ENCODE results near the gene SCAMP5.

DNA sequence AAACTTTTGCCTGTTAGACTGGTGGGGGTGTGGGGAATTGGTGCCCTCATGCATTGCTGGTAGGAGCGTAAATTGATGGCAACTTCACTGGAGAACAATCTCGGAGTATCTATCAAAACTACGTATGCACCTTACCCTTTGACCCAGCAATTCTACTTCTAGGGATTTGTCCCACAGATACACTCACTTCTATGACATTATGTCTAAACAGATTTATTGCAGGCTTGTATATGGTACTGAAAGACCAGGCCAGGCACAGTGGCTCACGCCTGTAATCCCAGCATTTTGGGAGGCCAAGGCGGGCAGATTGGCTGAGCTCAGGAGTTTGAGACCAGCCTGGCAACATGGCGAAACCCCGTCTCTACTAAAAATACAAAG lies 58.4 kb downstream of the SCAMP5 start:
- TF ChIP-seq POLR2A (IDR thresholded peaks at IDR 0.05; ENCODE audit: low read depth) (no peak), EP300 (IDR thresholded peaks at IDR 0.05) (no peak), POLR2AphosphoS5 (IDR thresholded peaks at IDR 0.05) (no peak)
- TF ChIP-seq, protein P1, sequence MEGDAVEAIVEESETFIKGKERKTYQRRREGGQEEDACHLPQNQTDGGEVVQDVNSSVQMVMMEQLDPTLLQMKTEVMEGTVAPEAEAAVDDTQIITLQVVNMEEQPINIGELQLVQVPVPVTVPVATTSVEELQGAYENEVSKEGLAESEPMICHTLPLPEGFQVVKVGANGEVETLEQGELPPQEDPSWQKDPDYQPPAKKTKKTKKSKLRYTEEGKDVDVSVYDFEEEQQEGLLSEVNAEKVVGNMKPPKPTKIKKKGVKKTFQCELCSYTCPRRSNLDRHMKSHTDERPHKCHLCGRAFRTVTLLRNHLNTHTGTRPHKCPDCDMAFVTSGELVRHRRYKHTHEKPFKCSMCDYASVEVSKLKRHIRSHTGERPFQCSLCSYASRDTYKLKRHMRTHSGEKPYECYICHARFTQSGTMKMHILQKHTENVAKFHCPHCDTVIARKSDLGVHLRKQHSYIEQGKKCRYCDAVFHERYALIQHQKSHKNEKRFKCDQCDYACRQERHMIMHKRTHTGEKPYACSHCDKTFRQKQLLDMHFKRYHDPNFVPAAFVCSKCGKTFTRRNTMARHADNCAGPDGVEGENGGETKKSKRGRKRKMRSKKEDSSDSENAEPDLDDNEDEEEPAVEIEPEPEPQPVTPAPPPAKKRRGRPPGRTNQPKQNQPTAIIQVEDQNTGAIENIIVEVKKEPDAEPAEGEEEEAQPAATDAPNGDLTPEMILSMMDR (IDR thresholded peaks at IDR 0.05): no peak

All from esophagus muscularis mucosa (tissue), 4 donors.